K562 (cell line): Measurements from ENCODE around the gene LBR. TPM values are rescaled to one million over a fixed set of nuclear protein-coding genes. Genes with fewer than 3 reads are reported as not detected.

Experiments
- CBX5 ChIP-seq: IDR thresholded peaks from 2 replicates; pipeline ENCODE4 v1.6.1; 2014; ENCODE audit warnings: low read depth, borderline replicate concordance
- FOXM1 ChIP-seq, 2 experiments: fragments of 450-650 bp in 1 of 2; sonication (generic) in 1 of 2; formaldehyde crosslinking in 1 of 2; IDR thresholded peaks; 2 replicates each; pipeline versions ENCODE4 v1.6.1 to v1.9.0; 2017 to 2022; ENCODE audit warnings: low read depth in 2 of 2, mild to moderate bottlenecking in 2 of 2, missing genetic modification reagents in 1 of 2, moderate library complexity in 1 of 2
- GABPB1 ChIP-seq: sonication (generic); formaldehyde crosslinking; IDR thresholded peaks from 2 replicates; pipeline ENCODE4 v1.8.0; 2022; ENCODE audit warnings: mild to moderate bottlenecking, missing genetic modification reagents
- GTF2F1 ChIP-seq: IDR thresholded peaks from 2 replicates; pipeline ENCODE4 v1.6.1; 2011; ENCODE audit warnings: low read depth, low read length, improper control_type of control experiment
- HIVEP1 ChIP-seq: fragments of 250-450 bp; sonication (Bioruptor Pico); IDR thresholded peaks from 2 replicates; pipeline ENCODE4 v1.4.0; 2020; ENCODE audit warnings: mild to moderate bottlenecking
- PHF21A ChIP-seq: fragments of 450-650 bp; IDR thresholded peaks from 2 replicates; pipeline ENCODE4 v1.6.1; 2017; ENCODE audit warnings: low read depth, borderline replicate concordance
- POLR3A ChIP-seq: IDR thresholded peaks from 2 replicates; pipeline ENCODE4 v1.6.1; 2011; ENCODE audit warnings: borderline replicate concordance, mild to moderate bottlenecking, moderate library complexity; ENCODE audit not compliant: insufficient read length, insufficient read depth; ENCODE audit errors: extremely low read depth
- PTBP1 ChIP-seq: fragments of 200-400 bp; formaldehyde crosslinking; IDR thresholded peaks from 2 replicates; pipeline ENCODE4 v1.6.1; 2017; ENCODE audit warnings: low read depth, low read length
- PTRF ChIP-seq: fragments of 450-650 bp; IDR thresholded peaks from 2 replicates; pipeline ENCODE4 v1.6.1; 2016; ENCODE audit warnings: mild to moderate bottlenecking, missing genetic modification characterization, missing compliant biosample characterization
- RFX7 ChIP-seq: fragments of 250-450 bp; sonication (Bioruptor Pico); IDR thresholded peaks from 2 replicates; pipeline ENCODE4 v1.5.1; 2021; ENCODE audit warnings: mild to moderate bottlenecking
- RREB1 ChIP-seq: fragments of 250-450 bp; sonication (Bioruptor Pico); IDR thresholded peaks from 2 replicates; pipeline ENCODE4 v1.4.0; 2020
- SMARCC2 ChIP-seq: fragments of 450-650 bp; IDR thresholded peaks from 2 replicates; pipeline ENCODE4 v1.6.1; 2017; ENCODE audit warnings: antibody characterized with exemption, moderate library complexity, mild to moderate bottlenecking, low read depth
- SRSF3 ChIP-seq: fragments of 200-400 bp; formaldehyde crosslinking; IDR thresholded peaks from 2 replicates; pipeline ENCODE4 v1.6.1; 2016; ENCODE audit warnings: mild to moderate bottlenecking, low read length, moderate library complexity; ENCODE audit not compliant: insufficient read depth
- SRSF9 ChIP-seq: fragments of 200-400 bp; formaldehyde crosslinking; IDR thresholded peaks from 2 replicates; pipeline ENCODE4 v1.6.1; 2017; ENCODE audit warnings: low read depth, low read length, borderline replicate concordance
- TRIM28 ChIP-seq: fragments of 450-650 bp; IDR thresholded peaks from 2 replicates; pipeline ENCODE4 v1.6.1; 2017
- U2AF1 ChIP-seq: fragments of 200-400 bp; formaldehyde crosslinking; optimal IDR thresholded peaks from 2 replicates; pipeline ENCODE3; 2017; ENCODE audit warnings: mild to moderate bottlenecking, low read depth, low read length, moderate library complexity
- ZBTB34 ChIP-seq: fragments of 250-450 bp; sonication (Bioruptor Pico); IDR thresholded peaks from 2 replicates; pipeline ENCODE4 v1.8.0; 2021; ENCODE audit warnings: mild to moderate bottlenecking, moderate library complexity
- ZFP30 ChIP-seq: fragments of 250-450 bp; sonication (Bioruptor Pico); IDR thresholded peaks from 2 replicates; pipeline ENCODE4 v1.8.0; 2022; ENCODE audit warnings: moderate library complexity, mild to moderate bottlenecking, inconsistent platforms, borderline replicate concordance
- ZNF24 ChIP-seq: fragments of 450-650 bp; IDR thresholded peaks from 2 replicates; pipeline ENCODE4 v1.6.1; 2016
- polyA plus RNA-seq, 8 experiments: library from polyadenylated mRNA; depleted of rRNA in 4 of 8; stranded (reverse) in 5 of 8; unstranded in 3 of 8; fragments of >200 nt; fragmentation: Nextera tagmentation in 2 of 8; fragmentation: Illumina TruSeq in 1 of 8; extraction: Ambion mirVana in 2 of 8; extraction: Trizol in 1 of 8; gene quantifications; 2 replicates each; pipeline versions ENCODE4 v1.2.1 to v1.2.3, GENCODE V29; 2011 to 2014; ENCODE audit warnings: inconsistent platforms in 1 of 8, missing spikeins in 1 of 8
- total RNA-seq, 7 experiments: library from RNA; depleted of rRNA in 6 of 7; stranded (reverse); fragments of >200 nt in 6 of 7; fragmentation: Illumina TruSeq in 2 of 7; extraction: Trizol in 2 of 7; gene quantifications; 2 replicates each; pipeline versions ENCODE4 v1.2.1 to v1.2.3, GENCODE V29; 2011 to 2021; ENCODE audit warnings: low replicate concordance in 1 of 7
- TF ChIP-seq, protein P1 (sequence below): sonication (generic); formaldehyde crosslinking; IDR thresholded peaks from 2 replicates; pipeline ENCODE4 v1.5.0; 2020; ENCODE audit warnings: missing genetic modification reagents

LBR gene
- total and polyA plus RNA-seq, 9 of the 15 experiments (the other 6 are each of a cell fraction or from before 2014, with no cell fraction given): 102 to 229 (median 197) TPM

DNA sequence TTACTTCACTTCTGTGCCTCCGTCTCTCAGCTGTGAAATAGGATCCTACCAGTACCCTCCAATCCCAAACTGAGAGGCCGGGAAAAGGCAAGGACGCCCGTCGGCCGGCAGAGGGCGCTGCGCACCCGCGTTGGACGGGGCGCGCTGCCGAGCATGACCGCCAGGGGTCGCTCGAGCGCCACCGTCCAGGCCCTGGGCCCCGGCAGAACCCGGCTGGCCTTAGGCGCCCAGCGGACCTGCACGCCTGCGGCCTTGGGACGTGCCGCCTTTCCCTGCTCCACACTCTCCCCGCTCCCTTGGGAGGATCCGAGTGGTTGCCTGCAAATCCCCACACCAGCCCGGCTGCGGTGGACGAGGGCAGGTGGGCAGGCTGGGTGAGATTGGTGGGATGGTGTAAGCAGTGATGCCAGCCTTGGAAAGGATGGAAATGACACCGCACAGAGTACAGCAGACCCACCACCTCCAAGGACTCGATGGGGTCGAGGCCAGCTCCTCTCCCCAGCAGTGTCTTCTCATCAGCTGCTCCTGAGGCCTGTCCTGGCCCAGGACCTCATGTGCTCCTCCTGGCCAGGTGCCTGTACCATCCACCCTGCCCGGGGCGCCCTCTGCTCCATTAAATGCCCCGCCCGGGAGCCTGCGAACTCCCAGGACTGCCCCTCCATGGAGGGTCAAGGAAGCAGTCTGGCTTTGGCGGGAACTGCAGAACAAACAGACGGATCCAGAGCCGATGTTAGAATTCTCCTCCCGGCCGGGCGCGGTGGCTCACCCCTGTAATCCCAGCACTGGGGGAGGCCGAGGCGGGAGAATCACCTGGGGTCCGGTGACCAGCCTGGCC lies 47.4 kb upstream of the LBR start (continued):
- TF ChIP-seq RREB1 (0 out of 2 replicates have a peak, but pooled peaks have one; percentile 43), PTBP1 (no peak), TRIM28 (no peak), HIVEP1 (CRISPR knock-in tag) (0 out of 2 replicates have a peak, but pooled peaks have one; percentile 64), SMARCC2 (no peak), ZBTB34 (no peak), RFX7 (CRISPR knock-in tag) (no peak), ZFP30 (no peak), GABPB1 (CRISPR knock-in tag) (peak; percentile 80), ZNF24 (peak; percentile 85; the same call in 1 of the 2 replicates), SRSF3 (no peak), CBX5 (peak; percentile 56; the same call in 1 of the 2 replicates), GTF2F1 (no peak), PHF21A (no peak), FOXM1 (IDR thresholded peaks at IDR 0.05; ENCODE audit: low read depth) (no peak), FOXM1 (CRISPR knock-in tag; IDR thresholded peaks at IDR 0.05; ENCODE audit: low read depth) (peak; percentile 54; the same call in 1 of the 2 replicates), U2AF1 (peak; percentile 28), PTRF (no peak), POLR3A (no peak), SRSF9 (no peak)
- TF ChIP-seq, protein P1, sequence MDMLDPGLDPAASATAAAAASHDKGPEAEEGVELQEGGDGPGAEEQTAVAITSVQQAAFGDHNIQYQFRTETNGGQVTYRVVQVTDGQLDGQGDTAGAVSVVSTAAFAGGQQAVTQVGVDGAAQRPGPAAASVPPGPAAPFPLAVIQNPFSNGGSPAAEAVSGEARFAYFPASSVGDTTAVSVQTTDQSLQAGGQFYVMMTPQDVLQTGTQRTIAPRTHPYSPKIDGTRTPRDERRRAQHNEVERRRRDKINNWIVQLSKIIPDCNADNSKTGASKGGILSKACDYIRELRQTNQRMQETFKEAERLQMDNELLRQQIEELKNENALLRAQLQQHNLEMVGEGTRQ (CRISPR knock-in tag): no peak
